Transverse colon (tissue), 4 donors: ENCODE measurements around the gene POM121L2. TPM values are rescaled to one million over a fixed set of nuclear protein-coding genes. Genes with fewer than 3 reads are reported as not detected.

Experiments used
- DNase-seq: peaks from one replicate; pipeline ENCODE4 v3.0.0-alpha.2; 2019
- H3K27ac ChIP-seq, 4 donors: fragments of 200-600 bp; sonication (generic); 2 replicates each; pipeline ENCODE4 v1.5.1; 2016 to 2018; ENCODE audit warnings: inconsistent platforms in 4 of 4
- H3K27me3 ChIP-seq: fragments of 200-600 bp; sonication (generic); 2 replicates; pipeline ENCODE4 v1.5.1; 2017; ENCODE audit warnings: inconsistent platforms
- H3K36me3 ChIP-seq, 4 donors: fragments of 200-600 bp; sonication (generic); 2 replicates each; pipeline ENCODE4 v1.5.1; 2017 to 2019; ENCODE audit warnings: inconsistent platforms in 4 of 4
- H3K4me1 ChIP-seq, 4 donors: fragments of 200-600 bp; sonication (generic); 2 replicates each; pipeline ENCODE4 v1.5.1; 2017 to 2020; ENCODE audit warnings: inconsistent platforms in 4 of 4
- H3K4me3 ChIP-seq, 4 donors: fragments of 200-600 bp; sonication (generic); 1 replicate in 1 of 4; 2 replicates in 3 of 4; pipeline versions ENCODE4 v1.5.1 to v1.6.1; 2017 to 2019; ENCODE audit warnings: inconsistent platforms in 4 of 4
- H3K9me3 ChIP-seq, 2 donors: fragments of 200-600 bp; sonication (generic); 2 replicates each; pipeline ENCODE4 v1.5.1; 2017 to 2019; ENCODE audit warnings: inconsistent platforms in 2 of 2
- CTCF ChIP-seq, 5 experiments: fragments of 200-600 bp in 3 of 5; fragments of 450-650 bp in 2 of 5; sonication (generic) in 3 of 5; IDR thresholded peaks; 1 replicate in 2 of 5; 2 replicates in 3 of 5; pipeline ENCODE4 v1.5.1; 2016 to 2017; ENCODE audit warnings: antibody characterized with exemption in 5 of 5, inconsistent platforms in 3 of 5, mild to moderate bottlenecking in 2 of 5, moderate library complexity in 1 of 5
- EP300 ChIP-seq: sonication (generic); formaldehyde crosslinking; IDR thresholded peaks from one replicate; pipeline ENCODE4 v1.6.1; 2017; ENCODE audit warnings: antibody characterized with exemption, low read depth
- POLR2A ChIP-seq: fragments of 450-650 bp; IDR thresholded peaks from one replicate; pipeline ENCODE4 v1.6.1; 2016; ENCODE audit warnings: antibody characterized with exemption, mild to moderate bottlenecking, moderate library complexity
- POLR2AphosphoS5 ChIP-seq, 3 donors: sonication (generic); formaldehyde crosslinking; IDR thresholded peaks; one replicate each; pipeline ENCODE4 v1.6.1; 2016; ENCODE audit warnings: antibody characterized with exemption in 3 of 3
- WGBS, 2 donors: methylation state at CpG; one replicate each; pipeline ENCODE4 v1.1.5; 2018; ENCODE audit warnings: low coverage in 1 of 2; 5-methylcytosine and 5-hydroxymethylcytosine counted together
- in situ Hi-C, 4 donors: fragments of 200-750 bp; cut with MboI; loops; one replicate each; pipeline versions ENCODE4 v1.15.0 to v1.15.1; 2017; ENCODE audit warnings: low sequenced_read_pairs in 3 of 4, low pct_ligation_motif_present in 1 of 4, low pct_unique_long_range_greater_than_20kb in 1 of 4
- intact Hi-C: fragments of 100-400 bp; cut with DNase I; formaldehyde crosslinking; loops from one replicate; pipeline ENCODE4 v1.15.1; 2023; ENCODE audit warnings: low total_unique reads
- total RNA-seq, 4 donors: library from RNA; depleted of rRNA; stranded (reverse); fragments of >200 nt; gene quantifications; one replicate each; pipeline ENCODE4 v1.1.0, GENCODE V29; 2016

POM121L2 gene
- total RNA-seq, 4 donors from 2014 or later = not detected

- no peak for DNase-seq
- no peaks in the 10 kb centered on the region for H3K9me3 ChIP-seq
- no peak for TF ChIP-seq POLR2A
- TF ChIP-seq EP300 = no peak
- no peak for TF ChIP-seq POLR2AphosphoS5 (IDR thresholded peaks at IDR 0.05)
- TF ChIP-seq CTCF (IDR thresholded peaks at IDR 0.05) = no peak
- H3K27me3 ChIP-seq = peaks cover 100% of the 10 kb centered on the region
- H3K36me3 ChIP-seq = no peaks in the 10 kb centered on the region
- intact Hi-C loops = no loop called here
- in situ Hi-C loops = loop anchor here in 1 of 4 donors (10.0 kb wide), 1 partner anchor 369 kb away; no protein-coding TSS in a partner anchor
- WGBS, 2 donors = 7 to 11% methylated on average over 15 to 20 of the region's 20 CpGs
- H3K4me1 ChIP-seq = peaks cover 0 to 12% (median 4%) of the 10 kb centered on the region in 4 donors
- no peak overlapping the region for H3K27ac ChIP-seq
- H3K4me3 ChIP-seq = no peak overlapping the region
Measured at GRCh38 chr6:27295301-27296079, 16.6 kb downstream of the POM121L2 start.

- no peak for TF ChIP-seq POLR2A
- TF ChIP-seq CTCF (IDR thresholded peaks at IDR 0.05) = no peak
- TF ChIP-seq POLR2AphosphoS5 (IDR thresholded peaks at IDR 0.05) = no peak
- no peak for TF ChIP-seq EP300
- 11 to 26% methylated on average over 4 to 5 of the region's 5 CpGs for WGBS, 2 donors
- no peak for DNase-seq
- no peak overlapping the region for H3K27ac ChIP-seq
- H3K36me3 ChIP-seq = no peaks in the 10 kb centered on the region
- intact Hi-C loops = no loop called here
- no peaks in the 10 kb centered on the region for H3K9me3 ChIP-seq
- H3K4me3 ChIP-seq = no peak overlapping the region
- H3K4me1 ChIP-seq = peaks cover 0 to 12% (median 4%) of the 10 kb centered on the region in 4 donors
- peaks cover 100% of the 10 kb centered on the region for H3K27me3 ChIP-seq
- in situ Hi-C loops = loop anchor here in 1 of 4 donors (10.0 kb wide), 1 partner anchor 370 kb away; no protein-coding TSS in a partner anchor
Measured at GRCh38 chr6:27294409-27294808, 17.7 kb downstream of the POM121L2 start.

- no peak overlapping the region for H3K27ac ChIP-seq
- intact Hi-C loops = no loop called here
- no peak for DNase-seq
- H3K27me3 ChIP-seq = peaks cover 100% of the 10 kb centered on the region
- no peaks in the 10 kb centered on the region for H3K36me3 ChIP-seq
- H3K4me1 ChIP-seq = peaks cover 0 to 12% (median 4%) of the 10 kb centered on the region in 4 donors
- no peaks in the 10 kb centered on the region for H3K9me3 ChIP-seq
- WGBS, 2 donors = 33 to 43% methylated on average over 21 to 28 of the region's 28 CpGs
- no peak overlapping the region for H3K4me3 ChIP-seq
- in situ Hi-C loops = loop anchor here in 1 of 4 donors (10.0 kb wide), 1 partner anchor 371 kb away; no protein-coding TSS in a partner anchor
- TF ChIP-seq CTCF (IDR thresholded peaks at IDR 0.05) (no peak), POLR2A (no peak), EP300 (no peak), POLR2AphosphoS5 (IDR thresholded peaks at IDR 0.05) (no peak)
Measured at GRCh38 chr6:27293436-27294098, 18.5 kb downstream of the POM121L2 start.

GRCh38 chr6:27290850-27291208 is 21.2 kb downstream of the POM121L2 start:
- Histone ChIP-seq H3K27me3 (peaks cover 100% of the 10 kb centered on the region), H3K4me3 (no peak overlapping the region), H3K27ac (no peak overlapping the region), H3K9me3 (no peaks in the 10 kb centered on the region), H3K36me3 (no peaks in the 10 kb centered on the region), H3K4me1 (peaks cover 0 to 5% (median under 1%) of the 10 kb centered on the region in 4 donors)
- no peak for DNase-seq
- in situ Hi-C loops = loop anchor here in 1 of 4 donors (10.0 kb wide), 1 partner anchor 374 kb away; no protein-coding TSS in a partner anchor
- intact Hi-C loops = no loop called here
- 41 to 52% methylated on average over 4 to 10 of the region's 10 CpGs for WGBS, 2 donors
- no peak for TF ChIP-seq POLR2A
- no peak for TF ChIP-seq CTCF (IDR thresholded peaks at IDR 0.05)
- no peak for TF ChIP-seq POLR2AphosphoS5 (IDR thresholded peaks at IDR 0.05)
- TF ChIP-seq EP300 = no peak
